ENCODE results near the gene TPPP2.

DNA sequence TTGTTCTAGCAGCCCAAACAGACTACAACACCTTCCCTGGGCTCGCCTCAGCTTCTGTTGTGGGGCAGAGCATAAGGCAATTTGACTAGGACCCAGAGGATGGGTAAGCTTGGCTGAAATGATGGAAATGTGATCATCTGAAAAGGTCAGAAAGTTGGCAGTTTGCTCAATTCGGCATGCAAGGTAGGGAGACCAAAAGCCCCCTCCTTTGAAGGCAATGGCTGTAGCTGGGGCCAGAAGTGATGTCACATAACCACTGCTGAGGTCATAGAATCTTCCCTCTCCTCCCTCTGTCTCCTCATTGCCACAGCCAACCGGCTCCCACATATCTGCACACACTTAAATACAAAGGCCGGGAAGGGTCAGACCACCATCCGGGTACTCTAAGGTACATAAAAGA, at the start of gene TPPP2:
- TF ChIP-seq, protein P1, sequence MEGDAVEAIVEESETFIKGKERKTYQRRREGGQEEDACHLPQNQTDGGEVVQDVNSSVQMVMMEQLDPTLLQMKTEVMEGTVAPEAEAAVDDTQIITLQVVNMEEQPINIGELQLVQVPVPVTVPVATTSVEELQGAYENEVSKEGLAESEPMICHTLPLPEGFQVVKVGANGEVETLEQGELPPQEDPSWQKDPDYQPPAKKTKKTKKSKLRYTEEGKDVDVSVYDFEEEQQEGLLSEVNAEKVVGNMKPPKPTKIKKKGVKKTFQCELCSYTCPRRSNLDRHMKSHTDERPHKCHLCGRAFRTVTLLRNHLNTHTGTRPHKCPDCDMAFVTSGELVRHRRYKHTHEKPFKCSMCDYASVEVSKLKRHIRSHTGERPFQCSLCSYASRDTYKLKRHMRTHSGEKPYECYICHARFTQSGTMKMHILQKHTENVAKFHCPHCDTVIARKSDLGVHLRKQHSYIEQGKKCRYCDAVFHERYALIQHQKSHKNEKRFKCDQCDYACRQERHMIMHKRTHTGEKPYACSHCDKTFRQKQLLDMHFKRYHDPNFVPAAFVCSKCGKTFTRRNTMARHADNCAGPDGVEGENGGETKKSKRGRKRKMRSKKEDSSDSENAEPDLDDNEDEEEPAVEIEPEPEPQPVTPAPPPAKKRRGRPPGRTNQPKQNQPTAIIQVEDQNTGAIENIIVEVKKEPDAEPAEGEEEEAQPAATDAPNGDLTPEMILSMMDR (IDR thresholded peaks at IDR 0.05): no peak
- no peak for TF ChIP-seq POLR2AphosphoS5 (IDR thresholded peaks at IDR 0.05; ENCODE audit: insufficient read depth in 1 of 2, low read depth in 1 of 2)
